Endothelial cell (in vitro differentiated cells): ENCODE measurements around the gene CD80. TPM values are rescaled to one million over a fixed set of nuclear protein-coding genes. Genes with fewer than 3 reads are reported as not detected.

Source experiments
- DNase-seq: peaks from one replicate; pipeline ENCODE4 v3.0.0; 2021; ENCODE audit warnings: low spot score
- H3K27ac Mint-ChIP-seq: one replicate; pipeline ENCODE4 v1.8.0; 2021; ENCODE audit warnings: mixed read lengths, inconsistent platforms; ENCODE audit not compliant: unreplicated experiment
- H3K27me3 Mint-ChIP-seq: one replicate; pipeline ENCODE4 v1.8.0; 2021; ENCODE audit warnings: mild to moderate bottlenecking, moderate library complexity, mixed read lengths, inconsistent platforms; ENCODE audit not compliant: unreplicated experiment
- H3K36me3 Mint-ChIP-seq: one replicate; pipeline ENCODE4 v1.8.0; 2021; ENCODE audit warnings: mild to moderate bottlenecking, low read depth, mixed read lengths, inconsistent platforms; ENCODE audit not compliant: unreplicated experiment
- H3K4me1 Mint-ChIP-seq: one replicate; pipeline ENCODE4 v1.8.0; 2021; ENCODE audit warnings: mild to moderate bottlenecking, mixed read lengths, inconsistent platforms; ENCODE audit not compliant: unreplicated experiment
- H3K4me3 Mint-ChIP-seq: one replicate; pipeline ENCODE4 v1.8.0; 2021; ENCODE audit warnings: mild to moderate bottlenecking, mixed read lengths, inconsistent platforms; ENCODE audit not compliant: unreplicated experiment
- H3K9me3 Mint-ChIP-seq: one replicate; pipeline ENCODE4 v1.8.0; 2021; ENCODE audit warnings: mixed read lengths, inconsistent platforms; ENCODE audit not compliant: unreplicated experiment
- CTCF ChIP-seq: fragments of 200-600 bp; sonication (generic); IDR thresholded peaks from one replicate; pipeline ENCODE4 v1.5.0; 2021; ENCODE audit warnings: antibody characterized with exemption; ENCODE audit not compliant: unreplicated experiment
- total RNA-seq: library from RNA; stranded (reverse); fragmentation: NEBNext Ultra II Directional; extraction: Animal tissue kit (Norgen Biotek cat#: 25700); gene quantifications from one replicate; pipeline ENCODE4 v1.2.1, GENCODE V29; 2021; ENCODE audit not compliant: unreplicated experiment

The CD80 gene
- total RNA-seq, 1 donor from 2014 or later: not detected

GRCh38 chr3:119497820-119498185 is 61.6 kb downstream of the CD80 start:
- no peaks in the 10 kb centered on the region for H3K36me3 Mint-ChIP-seq
- peak overlapping the region; percentile 94 for H3K27ac Mint-ChIP-seq
- H3K4me3 Mint-ChIP-seq: peak overlapping the region; percentile 98
- DNase-seq: peak; percentile 18
- TF ChIP-seq CTCF: no peak
- peaks cover 5% of the 10 kb centered on the region for H3K27me3 Mint-ChIP-seq
- no peaks in the 10 kb centered on the region for H3K9me3 Mint-ChIP-seq
- peaks cover 12% of the 10 kb centered on the region for H3K4me1 Mint-ChIP-seq

GRCh38 chr3:119494597-119494996 is 64.8 kb downstream of the CD80 start:
- Mint-ChIP-seq H3K27me3 (peaks cover 5% of the 10 kb centered on the region), H3K4me3 (no peak overlapping the region), H3K4me1 (peaks cover 2% of the 10 kb centered on the region), H3K9me3 (no peaks in the 10 kb centered on the region), H3K36me3 (peaks cover 4% of the 10 kb centered on the region), H3K27ac (no peak overlapping the region)
- peak; percentile 23 for TF ChIP-seq CTCF
- DNase-seq: no peak

- H3K27ac Mint-ChIP-seq: no peak overlapping the region
- no peaks in the 10 kb centered on the region for H3K4me1 Mint-ChIP-seq
- no peak overlapping the region for H3K4me3 Mint-ChIP-seq
- DNase-seq: no peak
- TF ChIP-seq CTCF: no peak
- peaks cover 2% of the 10 kb centered on the region for H3K27me3 Mint-ChIP-seq
- no peaks in the 10 kb centered on the region for H3K9me3 Mint-ChIP-seq
- H3K36me3 Mint-ChIP-seq: peaks cover 4% of the 10 kb centered on the region
Measured at GRCh38 chr3:119492810-119493209, 66.6 kb downstream of the CD80 start.

GRCh38 chr3:119492128-119492527 is 67.3 kb downstream of the CD80 start:
- no peak for DNase-seq
- no peak overlapping the region for H3K4me3 Mint-ChIP-seq
- no peak overlapping the region for H3K27ac Mint-ChIP-seq
- peaks cover 4% of the 10 kb centered on the region for H3K36me3 Mint-ChIP-seq
- no peaks in the 10 kb centered on the region for H3K27me3 Mint-ChIP-seq
- no peak for TF ChIP-seq CTCF
- H3K9me3 Mint-ChIP-seq: no peaks in the 10 kb centered on the region
- no peaks in the 10 kb centered on the region for H3K4me1 Mint-ChIP-seq

- no peaks in the 10 kb centered on the region for H3K4me1 Mint-ChIP-seq
- no peak for TF ChIP-seq CTCF
- peaks cover 10% of the 10 kb centered on the region for H3K36me3 Mint-ChIP-seq
- H3K27ac Mint-ChIP-seq: no peak overlapping the region
- H3K4me3 Mint-ChIP-seq: no peak overlapping the region
- H3K27me3 Mint-ChIP-seq: no peaks in the 10 kb centered on the region
- no peak for DNase-seq
- no peaks in the 10 kb centered on the region for H3K9me3 Mint-ChIP-seq
Measured at GRCh38 chr3:119490153-119490552, 69.3 kb downstream of the CD80 start.
